HPDE6-E6E7 (cell line): ENCODE results near the gene ITIH3.
"Not testable (repeated sequence)": the region's sequence is repeated elsewhere in the genome, so short reads cannot be mapped to it uniquely, and the experiment has no call there.

Source experiments
- DNase-seq: peaks from one replicate; pipeline ENCODE4 v3.0.0; 2011; ENCODE audit warnings: missing footprints; ENCODE audit errors: extremely low spot score

Gene ITIH3, protein sequence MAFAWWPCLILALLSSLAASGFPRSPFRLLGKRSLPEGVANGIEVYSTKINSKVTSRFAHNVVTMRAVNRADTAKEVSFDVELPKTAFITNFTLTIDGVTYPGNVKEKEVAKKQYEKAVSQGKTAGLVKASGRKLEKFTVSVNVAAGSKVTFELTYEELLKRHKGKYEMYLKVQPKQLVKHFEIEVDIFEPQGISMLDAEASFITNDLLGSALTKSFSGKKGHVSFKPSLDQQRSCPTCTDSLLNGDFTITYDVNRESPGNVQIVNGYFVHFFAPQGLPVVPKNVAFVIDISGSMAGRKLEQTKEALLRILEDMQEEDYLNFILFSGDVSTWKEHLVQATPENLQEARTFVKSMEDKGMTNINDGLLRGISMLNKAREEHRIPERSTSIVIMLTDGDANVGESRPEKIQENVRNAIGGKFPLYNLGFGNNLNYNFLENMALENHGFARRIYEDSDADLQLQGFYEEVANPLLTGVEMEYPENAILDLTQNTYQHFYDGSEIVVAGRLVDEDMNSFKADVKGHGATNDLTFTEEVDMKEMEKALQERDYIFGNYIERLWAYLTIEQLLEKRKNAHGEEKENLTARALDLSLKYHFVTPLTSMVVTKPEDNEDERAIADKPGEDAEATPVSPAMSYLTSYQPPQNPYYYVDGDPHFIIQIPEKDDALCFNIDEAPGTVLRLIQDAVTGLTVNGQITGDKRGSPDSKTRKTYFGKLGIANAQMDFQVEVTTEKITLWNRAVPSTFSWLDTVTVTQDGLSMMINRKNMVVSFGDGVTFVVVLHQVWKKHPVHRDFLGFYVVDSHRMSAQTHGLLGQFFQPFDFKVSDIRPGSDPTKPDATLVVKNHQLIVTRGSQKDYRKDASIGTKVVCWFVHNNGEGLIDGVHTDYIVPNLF

DNA sequence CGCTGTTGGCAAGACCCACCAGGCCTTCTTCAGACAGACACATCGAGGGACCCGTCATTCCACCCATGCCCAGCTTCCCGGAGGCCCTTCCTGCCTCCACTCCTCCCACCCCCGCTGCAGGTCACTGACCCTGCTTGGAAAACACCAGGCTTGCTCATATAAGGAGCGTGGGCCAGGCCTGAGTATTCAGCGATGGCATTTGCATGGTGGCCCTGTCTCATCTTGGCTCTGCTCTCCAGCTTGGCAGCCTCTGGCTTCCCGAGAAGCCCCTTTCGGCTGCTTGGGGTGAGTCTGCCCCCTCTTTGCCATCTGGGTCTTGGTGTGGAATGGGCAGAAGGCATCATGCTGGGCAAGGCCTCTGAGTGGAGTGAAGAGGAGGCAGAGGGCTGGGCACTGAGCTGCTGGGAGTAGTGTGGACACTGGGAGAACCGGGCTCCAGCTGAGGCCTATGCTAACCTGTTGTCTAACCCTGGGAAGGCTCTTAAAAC is at the start of gene ITIH3:
ITIH3 (plus strand) TSS at position 185 of the 488 bp plus-strand sequence; CDS start at position 193, 8 bp downstream.
- no peak for DNase-seq

DNA sequence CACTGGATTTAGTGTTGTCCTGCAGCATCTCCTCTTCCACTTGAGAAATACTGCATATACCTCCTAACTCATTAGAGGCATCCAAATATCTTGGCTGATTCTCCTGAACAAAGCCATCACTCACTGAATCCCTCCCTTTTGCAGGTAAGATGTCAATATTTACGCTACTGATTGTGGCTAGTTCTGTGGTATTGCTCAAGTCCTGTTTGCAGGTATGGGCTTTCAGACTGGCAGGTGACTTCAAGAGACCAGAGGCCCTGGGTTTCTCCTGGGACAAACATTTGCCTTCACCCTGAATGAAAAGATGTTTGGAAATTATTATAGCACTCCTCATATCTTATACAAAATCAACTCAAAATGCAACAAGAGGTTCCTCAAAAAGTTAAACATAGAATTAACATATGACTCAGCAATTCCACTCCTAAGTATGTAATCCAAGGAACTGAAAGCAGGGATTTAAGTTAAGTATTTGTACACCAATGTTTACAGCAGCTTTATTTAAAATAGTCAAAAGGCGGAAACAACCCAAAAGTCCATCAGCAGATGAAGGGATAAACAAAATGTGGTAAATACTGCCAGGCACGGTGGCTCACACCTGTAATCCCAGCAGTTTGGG is 42.4 kb upstream of the ITIH3 start:
- DNase-seq, result no peak

- DNase-seq, result no peak
Measured at GRCh38 chr3:52754373-52754772, 40.2 kb upstream of the ITIH3 start.

DNA sequence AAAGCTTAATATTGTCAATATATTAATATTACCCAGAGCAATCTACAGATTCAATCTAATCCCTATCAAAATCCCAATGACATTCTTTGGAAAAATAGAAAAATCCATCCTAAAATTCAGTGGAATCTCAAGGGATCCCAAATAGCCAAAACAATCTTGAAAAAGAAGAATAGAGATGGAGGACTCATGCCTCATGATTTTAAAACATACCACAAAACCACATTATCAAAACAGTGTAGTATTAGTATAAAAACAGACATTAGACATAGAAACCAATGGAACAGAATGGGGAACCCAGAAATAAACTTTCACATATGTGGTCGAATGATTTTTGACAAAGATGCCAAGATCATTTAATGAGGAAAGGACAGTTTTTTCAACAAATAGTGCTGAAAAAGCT is 38.5 kb upstream of the ITIH3 start:
- no peak for DNase-seq

DNA sequence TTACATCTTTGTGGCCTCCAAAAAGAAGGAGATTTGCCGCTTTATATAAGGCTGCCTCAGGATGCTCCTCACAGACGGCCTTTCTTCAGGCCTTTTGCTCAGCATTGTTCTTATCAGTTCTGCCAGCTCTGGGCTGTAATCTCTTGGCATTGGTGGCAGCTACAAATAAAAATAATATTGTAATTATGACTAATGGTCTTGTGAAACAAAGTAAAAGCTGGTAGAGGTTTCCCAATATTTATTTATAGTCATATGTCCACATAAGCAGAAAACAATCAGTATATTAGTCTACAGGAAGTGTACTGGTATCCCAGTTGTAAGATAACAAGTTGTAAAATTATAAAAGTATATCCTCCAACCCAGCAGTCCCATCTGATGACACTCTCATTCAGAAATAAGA is 31.1 kb upstream of the ITIH3 start:
- no peak for DNase-seq

GRCh38 chr3:52769786-52770455 is 24.7 kb upstream of the ITIH3 start:
- DNase-seq, result no peak

- DNase-seq, result peak; percentile 64
Measured at GRCh38 chr3:52770496-52771333, 23.9 kb upstream of the ITIH3 start, which contains the start of gene NEK4. NEK4 (minus strand) TSS chr3:52770940; CDS start chr3:52770746, 194 bp downstream.

DNA sequence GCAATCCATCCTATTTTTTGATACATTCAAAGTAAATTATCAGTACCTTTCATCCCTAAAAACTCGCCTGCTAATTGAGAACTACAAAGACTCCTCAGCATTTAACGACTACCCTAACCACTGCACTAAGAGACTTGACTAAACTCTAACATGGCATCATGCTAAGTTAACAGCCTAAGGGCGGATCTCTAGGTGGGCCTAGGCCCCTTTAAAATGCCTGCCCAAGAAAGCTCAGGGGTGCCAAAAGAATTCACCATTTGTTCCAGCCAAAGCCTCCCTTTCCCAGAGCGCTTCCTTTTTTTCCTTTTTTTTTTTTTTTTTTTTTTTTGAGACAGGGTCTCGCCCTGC is 23.3 kb upstream of the ITIH3 start:
- DNase-seq, result no peak

- DNase-seq, result no peak
Measured at GRCh38 chr3:52771702-52772101, 22.9 kb upstream of the ITIH3 start.

DNA sequence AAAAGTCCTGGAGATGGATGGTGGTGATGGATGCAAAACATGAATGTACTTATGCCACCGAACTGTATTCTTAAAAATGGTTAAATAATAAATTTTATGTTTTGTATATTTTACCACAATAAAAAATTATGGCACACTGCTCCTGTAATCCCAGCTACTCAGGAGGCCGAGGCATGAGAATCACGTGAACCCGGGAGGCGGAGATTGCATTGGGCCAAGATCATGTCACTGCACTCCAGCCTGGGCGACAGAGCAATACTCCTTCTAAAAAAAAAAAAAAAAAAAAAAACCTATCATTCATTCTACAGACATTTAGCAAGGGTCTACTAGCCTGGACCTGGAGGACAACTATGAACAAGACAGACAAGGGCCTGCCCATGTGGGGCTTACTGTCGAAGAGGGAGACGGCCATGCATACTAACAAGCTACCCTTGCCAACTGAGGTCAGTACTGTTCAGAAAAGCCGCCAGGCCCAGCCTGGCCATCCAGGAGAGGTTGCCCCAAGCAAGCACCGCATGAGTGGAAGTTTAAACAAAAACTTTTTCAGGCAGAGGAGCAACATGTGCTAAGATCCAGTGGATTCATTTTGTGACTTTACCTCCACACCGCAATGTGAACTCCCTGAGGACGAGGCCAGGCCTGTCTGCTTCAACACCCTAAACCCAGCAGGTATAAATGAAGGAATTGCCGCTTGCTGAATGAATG is 21.1 kb upstream of the ITIH3 start:
- DNase-seq, result no peak

DNA sequence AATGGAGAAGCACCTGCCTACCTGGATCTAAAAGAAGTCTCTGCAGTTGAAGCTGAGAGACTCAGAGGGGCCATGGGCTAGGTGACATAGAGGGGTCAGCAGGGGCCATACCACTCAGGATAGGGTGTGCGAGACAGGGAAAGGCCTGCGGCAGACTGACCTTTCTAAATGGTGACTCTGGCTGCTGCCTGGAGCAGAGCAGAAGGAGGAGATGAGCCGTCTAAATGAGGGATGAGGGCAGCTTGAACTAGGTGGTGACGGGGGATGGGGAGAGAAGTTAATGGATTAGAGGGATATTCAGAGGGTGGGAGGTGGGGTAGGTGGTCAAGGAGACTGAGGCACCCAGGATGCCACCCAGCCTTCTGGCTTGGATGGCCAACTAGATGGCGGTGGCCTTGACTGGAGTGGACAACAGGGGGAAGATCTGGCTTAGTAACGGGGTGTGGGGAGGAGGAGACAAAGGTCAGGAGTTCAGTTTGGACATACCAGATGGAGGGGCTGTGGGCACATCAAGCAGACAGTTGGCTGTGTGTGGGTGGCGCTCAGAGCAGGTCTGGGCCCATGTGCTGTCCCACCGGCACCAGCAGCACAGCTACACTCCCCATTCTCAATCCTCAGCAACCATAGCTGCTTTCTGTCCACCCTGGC is 20.4 kb upstream of the ITIH3 start:
- DNase-seq, result no peak

DNA sequence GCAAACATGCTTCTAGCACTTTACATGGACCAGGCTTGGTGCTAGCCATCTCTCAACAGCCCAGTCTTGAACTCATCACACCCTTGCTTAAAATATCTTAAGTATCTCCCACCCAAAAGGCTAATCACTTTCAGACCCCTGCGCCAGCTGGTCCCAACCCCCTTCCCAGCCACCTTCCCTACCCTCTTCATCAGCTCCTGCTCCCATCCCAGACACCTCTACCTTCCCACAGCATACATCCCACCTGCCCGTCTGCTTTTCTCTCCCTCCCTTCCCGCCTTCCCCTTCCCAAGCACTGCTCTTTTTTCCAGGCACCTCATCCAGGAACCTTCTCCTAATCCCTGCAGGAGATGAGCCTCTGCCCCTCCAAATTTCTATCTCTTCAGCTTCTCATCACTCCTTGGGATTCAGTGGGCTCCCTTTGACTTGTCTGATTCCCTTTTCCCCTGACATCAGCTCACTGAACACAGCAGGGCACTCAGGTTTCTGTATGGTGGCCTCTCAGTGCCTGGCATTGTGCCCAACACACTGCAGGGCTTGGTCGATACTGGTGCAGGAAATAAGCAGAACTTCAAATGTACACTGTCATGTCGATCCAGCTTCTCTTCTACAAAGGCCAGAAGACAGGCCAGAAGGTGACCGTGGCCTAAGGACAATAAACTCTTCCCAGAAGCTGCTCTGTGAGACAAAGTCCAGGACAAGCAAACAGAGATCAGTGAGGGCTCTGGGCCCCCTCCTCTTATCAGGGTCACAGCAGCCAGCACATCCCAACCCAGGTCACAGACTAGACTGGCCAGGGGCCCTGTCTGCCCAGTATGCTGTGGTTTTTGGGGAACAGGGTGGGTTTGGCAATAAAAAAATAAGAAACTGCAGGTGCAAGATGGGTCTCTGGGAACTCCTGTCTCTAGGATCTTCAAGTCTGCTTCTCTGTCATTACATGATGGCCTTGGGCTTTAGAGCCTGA is 19.4 kb upstream of the ITIH3 start:
- DNase-seq, result no peak

GRCh38 chr3:52775877-52776276 is 18.7 kb upstream of the ITIH3 start:
- DNase-seq, result no peak

DNA sequence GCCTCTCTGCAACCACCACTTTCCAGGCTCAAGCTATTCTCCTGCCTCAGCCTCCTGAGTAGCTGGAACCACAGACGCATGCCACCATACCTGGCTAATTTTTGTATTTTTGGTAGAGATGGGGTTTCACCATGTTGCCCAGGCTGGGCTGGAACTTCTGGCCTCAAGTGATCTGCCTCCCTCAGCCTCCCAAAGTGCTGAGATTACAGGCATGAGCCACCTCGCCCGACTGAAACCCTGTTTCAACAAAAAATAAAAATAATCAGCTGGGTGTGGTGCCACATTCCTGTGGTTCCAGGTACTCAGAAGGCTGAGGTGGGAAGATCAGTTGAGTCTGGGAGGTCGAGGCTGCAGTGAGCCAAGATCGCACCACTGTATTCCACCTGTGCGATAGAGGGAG is 18.1 kb upstream of the ITIH3 start:
- DNase-seq, result not testable (repeated sequence)

GRCh38 chr3:52777127-52777958 is 17.3 kb upstream of the ITIH3 start, which contains the start of gene ITIH1:
ITIH1 (plus strand) TSS chr3:52777599; CDS start chr3:52777616, 17 bp downstream.
- DNase-seq, result no peak

GRCh38 chr3:52777959-52778805 is 16.4 kb upstream of the ITIH3 start:
- no peak for DNase-seq
